Retina (tissue), 1 donor: ENCODE results near the gene ZBTB7C.

ENCODE experiments used
- DNase-seq: peaks from one replicate; pipeline ENCODE4 v3.0.0-alpha.2; 2016

Gene ZBTB7C

GRCh38 chr18:48244530-48244929 lies 164.7 kb downstream of the ZBTB7C start:
- no peak for DNase-seq

GRCh38 chr18:48238636-48239035 lies 170.5 kb downstream of the ZBTB7C start:
- no peak for DNase-seq

- no peak for DNase-seq
Measured at GRCh38 chr18:48238206-48238605, 171.0 kb downstream of the ZBTB7C start.

GRCh38 chr18:48236822-48237221 lies 172.4 kb downstream of the ZBTB7C start:
- DNase-seq = no peak

- peak; percentile 79 for DNase-seq
Measured at GRCh38 chr18:48230467-48231113, 178.6 kb downstream of the ZBTB7C start.

- no peak for DNase-seq
Measured at GRCh38 chr18:48229552-48229981, 179.6 kb downstream of the ZBTB7C start.

GRCh38 chr18:48228841-48229240 lies 180.3 kb downstream of the ZBTB7C start:
- peak; percentile 45 for DNase-seq

GRCh38 chr18:48228301-48228715 lies 180.9 kb downstream of the ZBTB7C start:
- no peak for DNase-seq

- DNase-seq = no peak
Measured at GRCh38 chr18:48227206-48227605, 182.0 kb downstream of the ZBTB7C start.

- DNase-seq = no peak
Measured at GRCh38 chr18:48226401-48226800, 182.8 kb downstream of the ZBTB7C start.

- no peak for DNase-seq
Measured at GRCh38 chr18:48222118-48222517, 187.1 kb downstream of the ZBTB7C start.

- no peak for DNase-seq
Measured at GRCh38 chr18:48219810-48220499, 189.2 kb downstream of the ZBTB7C start.

- no peak for DNase-seq
Measured at GRCh38 chr18:48219037-48219809, 190.0 kb downstream of the ZBTB7C start.

GRCh38 chr18:48218285-48219022 lies 190.7 kb downstream of the ZBTB7C start:
- no peak for DNase-seq

GRCh38 chr18:48217258-48218250 lies 191.6 kb downstream of the ZBTB7C start:
- no peak for DNase-seq

GRCh38 chr18:48216639-48217257 lies 192.4 kb downstream of the ZBTB7C start:
- DNase-seq = no peak

- DNase-seq = no peak
Measured at GRCh38 chr18:48215876-48216638, 193.1 kb downstream of the ZBTB7C start.

- DNase-seq = no peak
Measured at GRCh38 chr18:48213791-48214190, 195.4 kb downstream of the ZBTB7C start.

- DNase-seq = no peak
Measured at GRCh38 chr18:48208432-48209140, 200.6 kb downstream of the ZBTB7C start.

- no peak for DNase-seq
Measured at GRCh38 chr18:48207733-48208132, 201.4 kb downstream of the ZBTB7C start.
